GM10266 (cell line): ENCODE measurements around the gene PCDHA8.
"Not testable (repeated sequence)": the region's sequence is repeated elsewhere in the genome, so short reads cannot be mapped to it uniquely, and the experiment has no call there.

Source experiments
- DNase-seq: peaks from one replicate; pipeline ENCODE4 v3.0.0; 2012; ENCODE audit errors: extremely low spot score
- CTCF ChIP-seq: IDR thresholded peaks from 2 replicates; pipeline ENCODE4 v1.5.1; 2012; ENCODE audit warnings: mild to moderate bottlenecking, low read depth; ENCODE audit not compliant: control insufficient read depth, insufficient read depth; ENCODE audit errors: missing control alignments

The PCDHA8 gene

DNA sequence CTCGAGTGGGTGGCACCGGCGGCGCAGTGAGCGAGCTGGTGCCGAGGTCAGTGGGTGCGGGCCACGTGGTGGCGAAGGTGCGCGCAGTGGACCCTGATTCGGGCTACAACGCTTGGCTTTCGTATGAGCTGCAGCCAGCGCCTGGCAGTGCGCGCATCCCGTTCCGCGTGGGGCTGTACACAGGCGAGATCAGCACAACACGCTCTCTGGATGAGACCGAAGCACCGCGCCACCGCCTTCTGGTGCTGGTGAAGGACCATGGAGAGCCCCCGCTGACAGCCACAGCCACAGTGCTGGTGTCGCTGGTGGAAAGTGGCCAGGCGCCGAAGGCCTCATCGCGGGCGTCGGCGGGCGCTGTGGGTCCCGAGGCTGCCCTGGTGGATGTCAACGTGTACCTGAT lies 17.5 kb upstream of the PCDHA8 start:
- no peak for DNase-seq
- TF ChIP-seq CTCF = no peak

DNA sequence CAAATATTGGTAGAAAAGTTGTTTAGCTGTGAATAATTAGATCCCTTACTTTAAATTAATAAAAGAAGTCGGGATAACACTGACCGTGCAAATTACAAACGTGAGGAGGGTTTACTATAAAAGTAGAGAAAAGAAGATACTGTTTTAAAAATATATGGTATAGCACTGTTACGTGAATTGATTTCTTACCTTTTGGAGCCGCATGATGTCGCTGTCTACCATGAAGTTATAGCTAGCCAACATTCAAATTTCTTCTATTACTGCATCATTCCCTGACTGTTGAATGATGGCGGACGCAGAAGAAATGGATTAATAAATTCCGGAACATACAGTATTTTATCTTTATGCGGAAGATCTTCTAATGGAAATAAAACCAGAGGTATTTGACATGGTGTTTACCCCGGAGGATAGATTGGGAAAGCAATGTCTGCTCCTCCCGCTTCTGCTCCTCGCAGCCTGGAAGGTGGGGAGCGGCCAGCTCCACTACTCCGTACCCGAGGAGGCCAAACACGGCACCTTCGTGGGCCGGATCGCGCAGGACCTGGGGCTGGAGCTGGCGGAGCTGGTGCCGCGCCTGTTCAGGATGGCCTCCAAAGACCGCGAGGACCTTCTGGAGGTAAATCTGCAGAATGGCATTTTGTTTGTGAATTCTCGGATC lies 13.2 kb upstream of the PCDHA8 start, which contains the start of gene PCDHA6:
Gene PCDHA6 (plus strand): TSS at position 257 of the 658 bp plus-strand sequence. CDS start 132 bp downstream, at position 389.
- no peak for DNase-seq
- TF ChIP-seq CTCF = no peak

GRCh38 chr5:140828362-140828737 lies 12.6 kb upstream of the PCDHA8 start:
- no peak for TF ChIP-seq CTCF
- DNase-seq = no peak

- not testable (repeated sequence) for DNase-seq
Observed at GRCh38 chr5:140829511-140830501, 11.2 kb upstream of the PCDHA8 start.

GRCh38 chr5:140833993-140834392 lies 7.0 kb upstream of the PCDHA8 start, which contains the start of gene PCDHA7:
TSS of gene PCDHA7 (plus strand) at chr5:140834269. CDS start at chr5:140834384, 115 bp downstream.
- no peak for DNase-seq
- no peak for TF ChIP-seq CTCF

GRCh38 chr5:140834439-140835008 lies 6.5 kb upstream of the PCDHA8 start:
- DNase-seq = not testable (repeated sequence)

DNA sequence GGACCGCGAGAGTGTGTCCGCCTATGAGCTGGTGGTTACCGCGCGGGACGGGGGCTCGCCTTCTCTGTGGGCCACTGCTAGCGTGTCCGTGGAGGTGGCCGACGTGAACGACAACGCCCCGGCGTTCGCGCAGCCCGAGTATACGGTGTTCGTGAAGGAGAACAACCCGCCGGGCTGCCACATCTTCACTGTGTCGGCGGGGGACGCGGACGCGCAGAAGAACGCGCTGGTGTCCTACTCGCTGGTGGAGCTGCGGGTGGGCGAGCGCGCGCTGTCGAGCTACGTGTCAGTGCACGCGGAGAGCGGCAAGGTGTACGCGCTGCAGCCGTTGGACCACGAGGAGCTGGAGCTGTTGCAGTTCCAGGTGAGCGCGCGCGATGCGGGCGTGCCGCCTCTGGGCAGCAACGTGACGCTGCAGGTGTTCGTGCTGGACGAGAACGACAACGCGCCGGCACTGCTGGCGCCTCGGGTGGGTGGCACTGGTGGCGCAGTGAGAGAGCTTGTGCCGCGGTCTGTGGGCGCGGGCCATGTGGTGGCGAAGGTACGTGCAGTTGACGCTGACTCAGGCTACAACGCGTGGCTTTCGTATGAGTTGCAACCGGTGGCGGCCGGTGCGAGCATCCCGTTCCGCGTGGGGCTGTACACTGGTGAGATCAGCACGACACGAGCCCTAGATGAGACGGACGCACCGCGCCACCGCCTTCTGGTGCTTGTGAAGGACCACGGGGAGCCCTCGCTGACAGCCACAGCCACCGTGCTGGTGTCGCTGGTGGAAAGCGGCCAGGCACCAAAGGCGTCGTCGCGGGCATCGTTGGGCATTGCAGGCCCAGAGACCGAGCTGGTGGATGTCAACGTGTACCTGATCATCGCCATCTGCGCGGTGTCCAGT lies 5.1 kb upstream of the PCDHA8 start:
- DNase-seq = no peak
- no peak for TF ChIP-seq CTCF
